H9 (cell line): Measurements from ENCODE around the gene CCBE1. TPM values are rescaled to one million over a fixed set of nuclear protein-coding genes. Genes with fewer than 3 reads are reported as not detected.

Experiments used
- DNase-seq: peaks from one replicate; pipeline ENCODE4 v3.0.0-alpha.2; 2017
- H2AFZ ChIP-seq: one replicate; pipeline ENCODE4 v1.6.1; 2013; ENCODE audit warnings: mild to moderate bottlenecking, low read length, control low read depth, moderate library complexity
- H2AK5ac ChIP-seq: 2 replicates; pipeline ENCODE4 v1.6.1; 2013; ENCODE audit warnings: low read length, control low read depth, mixed read lengths; ENCODE audit not compliant: insufficient read length
- H2BK120ac ChIP-seq: one replicate; pipeline ENCODE4 v1.6.1; 2013; ENCODE audit warnings: low read depth, mild to moderate bottlenecking, low read length, control low read depth, inconsistent platforms; ENCODE audit not compliant: poor library complexity, severe bottlenecking
- H2BK12ac ChIP-seq: 2 replicates; pipeline ENCODE4 v1.6.1; 2013; ENCODE audit warnings: low read length, control low read depth, mixed read lengths, low read depth; ENCODE audit not compliant: insufficient read length
- H2BK15ac ChIP-seq: 2 replicates; pipeline ENCODE4 v1.6.1; 2013; ENCODE audit warnings: low read depth, low read length, control low read depth
- H2BK20ac ChIP-seq: one replicate; pipeline ENCODE4 v1.6.1; 2013; ENCODE audit warnings: low read depth, mild to moderate bottlenecking, low read length, control low read depth, inconsistent platforms; ENCODE audit not compliant: poor library complexity, severe bottlenecking
- H2BK5ac ChIP-seq: 2 replicates; pipeline ENCODE4 v1.6.1; 2013; ENCODE audit warnings: low read length, control low read depth, mixed read lengths; ENCODE audit not compliant: insufficient read length
- H3K14ac ChIP-seq: 2 replicates; pipeline ENCODE4 v1.6.1; 2013; ENCODE audit warnings: low read length, control low read depth; ENCODE audit not compliant: insufficient read depth
- H3K18ac ChIP-seq: 2 replicates; pipeline ENCODE4 v1.6.1; 2013; ENCODE audit warnings: low read depth, mild to moderate bottlenecking, mixed read lengths, low read length, control low read depth; ENCODE audit not compliant: insufficient read length
- H3K23ac ChIP-seq: 2 replicates; pipeline ENCODE4 v1.6.1; 2013; ENCODE audit warnings: low read length, control low read depth, mixed read lengths, low read depth; ENCODE audit not compliant: insufficient read length
- H3K23me2 ChIP-seq: 2 replicates; pipeline ENCODE4 v1.6.1; 2013; ENCODE audit warnings: low read depth, mild to moderate bottlenecking, mixed read lengths, low read length, control low read depth; ENCODE audit not compliant: insufficient read length, poor library complexity, severe bottlenecking
- H3K27ac ChIP-seq: 2 replicates; pipeline ENCODE4 v1.5.1; 2013; ENCODE audit warnings: low read length, control low read depth, mixed read lengths, low read depth; ENCODE audit not compliant: insufficient read length
- H3K27me3 ChIP-seq: 2 replicates; pipeline ENCODE4 v1.6.1; 2013; ENCODE audit warnings: low read length, control low read depth, inconsistent platforms; ENCODE audit not compliant: insufficient read depth
- H3K4ac ChIP-seq: 2 replicates; pipeline ENCODE4 v1.6.1; 2013; ENCODE audit warnings: low read depth, mild to moderate bottlenecking, control low read depth, inconsistent platforms, low read length, moderate library complexity
- H3K4me1 ChIP-seq: 2 replicates; pipeline ENCODE4 v1.6.1; 2013; ENCODE audit warnings: low read length, control low read depth, inconsistent platforms; ENCODE audit not compliant: insufficient read depth
- H3K4me2 ChIP-seq: 2 replicates; pipeline ENCODE4 v1.6.1; 2013; ENCODE audit warnings: low read length, control low read depth, mixed read lengths; ENCODE audit not compliant: insufficient read length, insufficient read depth
- H3K56ac ChIP-seq: 2 replicates; pipeline ENCODE4 v1.6.1; 2013; ENCODE audit warnings: low read depth, mild to moderate bottlenecking, mixed read lengths, low read length, control low read depth; ENCODE audit not compliant: insufficient read length
- H3K79me1 ChIP-seq: 2 replicates; pipeline ENCODE4 v1.6.1; 2013; ENCODE audit warnings: low read depth, mild to moderate bottlenecking, moderate library complexity, low read length, control low read depth, inconsistent platforms; ENCODE audit not compliant: insufficient read depth, poor library complexity, severe bottlenecking
- H3K79me2 ChIP-seq: 2 replicates; pipeline ENCODE4 v1.6.1; 2013; ENCODE audit warnings: low read length, control low read depth, inconsistent platforms; ENCODE audit not compliant: insufficient read depth
- H3K9ac ChIP-seq: 2 replicates; pipeline ENCODE4 v1.6.1; 2013; ENCODE audit warnings: low read length, control low read depth, mixed read lengths; ENCODE audit not compliant: insufficient read length; ENCODE audit errors: extremely low read depth
- H3K9me3 ChIP-seq: one replicate; pipeline ENCODE4 v1.6.1; 2013; ENCODE audit warnings: low read depth, low read length, inconsistent platforms; ENCODE audit not compliant: control insufficient read depth
- H3T11ph ChIP-seq: one replicate; pipeline ENCODE4 v1.6.1; 2013; ENCODE audit warnings: mild to moderate bottlenecking, low read length, control low read depth, inconsistent platforms
- H4K20me1 ChIP-seq: one replicate; pipeline ENCODE4 v1.6.1; 2013; ENCODE audit not compliant: control insufficient read depth, insufficient read length, insufficient read depth
- H4K5ac ChIP-seq: 2 replicates; pipeline ENCODE4 v1.6.1; 2013; ENCODE audit warnings: low read depth, mild to moderate bottlenecking, mixed read lengths, low read length, control low read depth; ENCODE audit not compliant: insufficient read length
- H4K8ac ChIP-seq: replicated peaks from 2 replicates; pipeline ENCODE4 v1.6.1; 2013; ENCODE audit warnings: low read length, control low read depth, mixed read lengths, low read depth; ENCODE audit not compliant: insufficient read length
- H4K91ac ChIP-seq: 2 replicates; pipeline ENCODE4 v1.6.1; 2013; ENCODE audit warnings: low read depth, mild to moderate bottlenecking, moderate library complexity, mixed read lengths, low read length, control low read depth; ENCODE audit not compliant: insufficient read length
- H3K27ac Mint-ChIP-seq, 3 experiments: 2 replicates in 2 of 3; 3 replicates in 1 of 3; pipeline ENCODE4 v1.8.0; 2020 to 2021; ENCODE audit warnings: mixed read lengths in 3 of 3, mild to moderate bottlenecking in 1 of 3, moderate library complexity in 1 of 3
- H3K27me3 Mint-ChIP-seq: 2 replicates; pipeline ENCODE4 v1.8.0; 2021; ENCODE audit warnings: low read depth, mild to moderate bottlenecking, moderate library complexity, mixed read lengths
- H3K36me3 Mint-ChIP-seq, 3 experiments: 2 replicates in 2 of 3; 3 replicates in 1 of 3; pipeline ENCODE4 v1.8.0; 2020 to 2021; ENCODE audit warnings: low read depth in 3 of 3, mixed read lengths in 3 of 3; ENCODE audit not compliant: insufficient read depth in 1 of 3
- H3K4me1 Mint-ChIP-seq, 2 experiments: 2 replicates each; pipeline ENCODE4 v1.8.0; 2020; ENCODE audit warnings: mixed read lengths in 2 of 2
- H3K4me3 Mint-ChIP-seq, 2 experiments: 2 replicates in 1 of 2; 3 replicates in 1 of 2; pipeline ENCODE4 v1.8.0; 2020 to 2021; ENCODE audit warnings: mild to moderate bottlenecking in 2 of 2, mixed read lengths in 2 of 2, moderate library complexity in 1 of 2
- H3K9me3 Mint-ChIP-seq, 2 experiments: 2 replicates in 1 of 2; 3 replicates in 1 of 2; pipeline ENCODE4 v1.8.0; 2020; ENCODE audit warnings: mild to moderate bottlenecking in 2 of 2, mixed read lengths in 2 of 2, moderate library complexity in 1 of 2
- CTCF ChIP-seq: fragments of 200-600 bp; sonication (generic); conservative IDR thresholded peaks from 3 replicates; pipeline ENCODE4 v1.8.0; 2021; ENCODE audit warnings: antibody characterized with exemption, mild to moderate bottlenecking
- WGBS: extraction: QIAGEN DNeasy Blood & Tissue Kit; methylation state at CpG from one replicate; pipeline ENCODE4 v1.1.7; 2013; ENCODE audit warnings: missing lambda C conversion rate, low lambda C conversion rate, mixed read lengths; ENCODE audit not compliant: insufficient read length; ENCODE audit errors: extremely low coverage; 5-methylcytosine and 5-hydroxymethylcytosine counted together
- total RNA-seq: library from RNA; stranded (reverse); gene quantifications from 2 replicates; pipeline ENCODE4 v1.2.1, GENCODE V29; 2021

Gene CCBE1
- total RNA-seq, 1 experiment from 2014 or later: 0.39 TPM

- no peaks in the 10 kb centered on the region for H3K23me2 ChIP-seq
- no peak overlapping the region for H4K5ac ChIP-seq
- no CpG with 5 or more reads among the region's 5 CpGs for WGBS
- H3K14ac ChIP-seq: no peak overlapping the region
- H3K4me1 Mint-ChIP-seq: no peaks in the 10 kb centered on the region
- peaks cover 7% of the 10 kb centered on the region; the same call in 1 of the 2 replicates for H3K27me3 Mint-ChIP-seq
- DNase-seq: no peak
- no peak overlapping the region for H3K18ac ChIP-seq
- no peak overlapping the region for H2AK5ac ChIP-seq
- H3K4ac ChIP-seq: no peak overlapping the region
- H3K23ac ChIP-seq: no peak overlapping the region
- no peaks in the 10 kb centered on the region for H3K9me3 ChIP-seq
- no peaks in the 10 kb centered on the region for H3K27me3 ChIP-seq
- no peak overlapping the region for H4K8ac ChIP-seq
- no peak overlapping the region for H2BK15ac ChIP-seq
- H3K4me1 ChIP-seq: no peaks in the 10 kb centered on the region
- H2BK12ac ChIP-seq: no peak overlapping the region
- no peaks in the 10 kb centered on the region for H3K9me3 Mint-ChIP-seq
- H3K4me2 ChIP-seq: no peak overlapping the region
- H4K20me1 ChIP-seq: no peaks in the 10 kb centered on the region
- no peak overlapping the region for H2AFZ ChIP-seq
- H2BK20ac ChIP-seq: no peak overlapping the region
- no peaks in the 10 kb centered on the region for H3K36me3 Mint-ChIP-seq
- no peak overlapping the region for H3K27ac Mint-ChIP-seq
- no peak overlapping the region for H3K56ac ChIP-seq
- no peak overlapping the region for H3K27ac ChIP-seq
- no peak for TF ChIP-seq CTCF
- no peak overlapping the region for H2BK120ac ChIP-seq
- H3K4me3 Mint-ChIP-seq: no peak overlapping the region
- no peaks in the 10 kb centered on the region for H3K79me2 ChIP-seq
- no peak overlapping the region for H3K9ac ChIP-seq
- H3K79me1 ChIP-seq: no peaks in the 10 kb centered on the region
- H3T11ph ChIP-seq: no peak overlapping the region
- no peak overlapping the region for H2BK5ac ChIP-seq
- H4K91ac ChIP-seq: no peak overlapping the region
Observed at GRCh38 chr18:59627414-59627813, 69.8 kb downstream of the CCBE1 start.
